GM19467 (cell line): ENCODE data around the gene TOGARAM2.

Experiments used
- ATAC-seq: cut with Tn5 transposase; IDR thresholded peaks from one replicate; pipeline ENCODE4 v1.9.1; 2021; ENCODE audit warnings: mild to moderate bottlenecking, moderate library complexity; ENCODE audit not compliant: unreplicated experiment

Gene TOGARAM2

DNA sequence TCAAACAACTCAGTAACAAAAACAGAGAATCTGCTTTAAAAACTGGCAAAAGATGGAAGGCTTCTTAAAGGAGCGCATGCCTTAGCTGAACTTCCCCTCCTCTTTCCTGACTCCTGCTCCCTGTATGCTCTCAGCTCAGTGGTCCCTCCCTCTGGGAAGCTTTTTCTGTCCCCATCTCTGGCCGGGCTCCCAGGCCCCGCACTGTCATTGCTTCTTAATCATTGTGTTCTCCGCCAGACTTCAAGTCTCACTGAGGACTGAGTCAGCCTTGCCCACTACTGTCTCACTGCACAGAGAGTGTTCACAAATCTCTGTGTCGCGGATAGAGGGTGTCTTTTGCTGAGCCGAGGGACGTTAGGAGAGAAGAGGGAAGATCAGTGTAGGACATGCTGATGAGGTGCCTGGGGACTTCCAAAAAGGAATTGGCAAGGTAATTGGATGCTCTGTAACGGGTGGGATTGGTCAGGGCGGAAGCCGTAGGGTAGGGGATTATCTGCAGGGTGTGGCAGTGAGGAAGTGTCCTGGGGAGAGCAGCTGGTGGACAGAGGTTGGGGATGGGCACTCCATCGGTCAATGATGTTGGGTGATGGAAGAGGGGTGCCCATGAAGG lies 16.2 kb downstream of the TOGARAM2 start:
- ATAC-seq: no peak

DNA sequence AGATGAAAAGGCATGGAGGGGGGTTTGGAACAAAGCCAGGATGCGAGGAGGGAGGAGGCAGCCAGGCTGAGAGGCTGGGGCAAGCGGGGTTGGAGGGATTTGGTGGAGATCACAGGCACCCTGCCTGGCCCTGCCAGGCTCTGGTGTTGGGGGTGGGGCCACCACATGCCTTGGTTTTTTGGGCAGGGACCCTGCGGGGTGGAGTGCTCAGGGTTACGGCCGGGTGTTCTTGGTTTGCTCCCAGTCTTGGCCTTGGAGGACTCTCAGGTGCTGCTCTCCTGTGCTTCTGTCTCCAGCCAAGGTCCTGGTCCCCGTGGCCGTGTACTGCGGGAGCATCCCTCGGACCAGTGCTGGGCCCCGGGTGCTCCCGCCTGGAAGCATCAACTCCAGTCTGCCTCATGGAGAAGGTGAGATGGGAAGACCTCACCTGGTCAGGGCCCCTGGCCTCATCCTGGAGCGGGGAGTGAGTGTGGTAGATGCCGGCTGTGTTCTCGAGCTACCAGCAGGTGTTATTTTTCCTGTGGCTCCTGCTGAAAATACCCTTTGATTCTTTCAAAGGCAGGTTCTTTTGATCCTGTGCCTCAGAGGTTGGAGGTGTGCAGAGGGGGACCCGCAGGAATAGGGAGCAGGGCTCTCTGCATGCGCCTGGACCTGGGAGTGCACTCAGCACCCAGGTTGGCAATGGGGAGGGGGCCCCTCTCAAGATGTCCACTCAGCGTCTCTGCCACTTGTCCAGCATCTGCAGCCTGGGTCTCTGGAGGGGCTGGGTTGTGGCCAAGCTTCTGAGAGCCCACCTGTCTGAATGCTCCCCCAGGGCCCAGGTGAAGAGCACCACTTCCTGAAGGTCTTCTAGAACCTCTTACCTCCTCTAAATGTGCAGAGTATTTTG lies 17.0 kb downstream of the TOGARAM2 start:
- no peak for ATAC-seq

DNA sequence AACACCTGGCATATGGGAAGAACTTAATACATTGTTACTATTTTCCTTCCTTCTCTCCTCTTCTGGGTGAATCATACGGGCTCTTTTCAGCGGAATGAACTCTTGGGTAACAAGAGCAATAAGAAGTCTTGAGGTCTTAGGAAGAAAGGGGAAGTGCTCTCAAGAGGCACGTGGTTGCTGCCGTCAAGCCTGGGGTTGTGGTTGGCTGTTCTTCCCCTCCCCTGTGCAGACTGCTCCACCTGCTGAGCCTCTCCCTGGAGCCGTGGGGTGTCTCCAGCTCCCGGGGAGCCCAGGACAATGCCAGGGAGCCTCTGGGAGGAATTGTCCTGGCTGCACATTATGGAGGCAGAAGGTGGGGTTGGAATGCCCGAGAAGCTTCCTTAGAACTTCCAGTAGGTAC lies 19.4 kb downstream of the TOGARAM2 start:
- peak; percentile 85 for ATAC-seq

DNA sequence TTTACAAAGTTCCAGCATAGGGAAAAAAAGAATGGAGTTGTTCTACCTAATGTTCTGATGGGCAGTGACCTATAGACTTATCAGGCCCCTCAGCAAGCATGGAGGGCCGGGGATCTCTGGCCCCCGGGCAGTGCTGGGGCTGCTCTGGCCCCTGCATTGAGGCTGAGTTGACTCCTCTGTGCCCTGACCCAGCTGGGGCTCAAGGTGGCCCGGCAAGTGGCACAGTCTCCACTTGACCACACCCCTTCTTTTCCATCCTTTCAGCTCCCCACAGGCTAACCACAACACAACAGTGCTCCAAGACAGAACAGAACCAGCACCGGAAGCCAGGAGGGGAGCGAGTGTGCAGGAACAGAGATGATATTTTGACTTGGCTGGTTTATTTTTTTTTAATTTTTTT lies 19.9 kb downstream of the TOGARAM2 start:
- no peak for ATAC-seq

DNA sequence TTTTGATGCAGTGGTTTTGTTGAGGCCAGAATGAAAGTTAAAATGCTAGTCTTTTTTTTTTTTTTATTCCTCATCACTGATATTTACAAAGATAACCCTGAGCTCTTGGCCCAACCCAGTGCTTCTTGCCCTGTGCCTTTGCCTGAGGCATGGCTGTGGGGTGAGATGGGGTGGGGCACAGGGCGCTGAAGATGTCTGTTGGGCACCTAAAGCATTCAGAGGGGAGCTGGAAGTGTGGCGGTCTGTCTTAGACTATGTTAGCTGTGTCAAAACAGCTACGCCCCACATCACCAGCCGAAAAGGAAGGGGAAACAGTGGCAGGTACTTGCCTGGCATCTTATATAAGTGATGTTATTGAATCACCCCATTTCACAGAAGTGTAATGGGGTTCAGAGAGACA lies 20.7 kb downstream of the TOGARAM2 start:
- no peak for ATAC-seq

DNA sequence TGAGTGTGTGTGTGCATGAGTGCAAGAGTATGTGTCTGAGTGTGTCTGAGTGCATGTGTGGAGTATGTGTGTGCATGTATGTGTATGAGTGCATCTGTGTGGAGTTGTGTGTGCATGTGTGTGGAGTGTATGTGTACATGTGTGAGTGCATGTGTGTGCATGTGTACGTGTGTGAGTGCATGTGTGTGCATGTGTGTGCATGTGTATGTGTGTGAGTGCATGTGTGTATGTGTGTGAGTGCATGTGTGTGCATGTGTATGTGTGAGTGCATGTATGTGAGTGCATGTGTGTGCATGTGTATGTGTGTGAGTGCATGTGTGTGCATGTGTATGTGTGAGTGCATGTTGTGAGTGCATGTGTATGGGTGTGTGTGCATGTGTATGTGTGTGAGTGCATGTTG lies 23.7 kb downstream of the TOGARAM2 start:
- ATAC-seq: no peak

DNA sequence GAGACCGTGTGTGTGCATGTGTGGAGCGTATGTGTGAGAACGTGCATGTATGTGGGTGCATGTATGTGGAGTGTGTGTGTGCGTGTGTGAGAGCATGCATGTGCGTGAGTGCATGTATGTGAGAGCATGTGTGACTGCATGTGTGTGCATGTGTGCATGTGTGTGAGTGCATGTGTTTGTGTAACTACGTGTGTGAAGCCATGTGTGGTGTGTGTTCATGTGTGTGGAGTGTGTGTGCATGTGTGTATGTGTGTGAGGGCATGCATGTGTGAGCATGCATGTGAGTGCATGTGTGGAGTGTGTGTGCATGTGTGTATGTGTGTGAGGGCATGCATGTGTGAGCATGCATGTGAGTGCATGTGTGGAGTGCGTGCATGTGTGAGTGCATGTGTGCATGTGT lies 24.2 kb downstream of the TOGARAM2 start:
- ATAC-seq: no peak

DNA sequence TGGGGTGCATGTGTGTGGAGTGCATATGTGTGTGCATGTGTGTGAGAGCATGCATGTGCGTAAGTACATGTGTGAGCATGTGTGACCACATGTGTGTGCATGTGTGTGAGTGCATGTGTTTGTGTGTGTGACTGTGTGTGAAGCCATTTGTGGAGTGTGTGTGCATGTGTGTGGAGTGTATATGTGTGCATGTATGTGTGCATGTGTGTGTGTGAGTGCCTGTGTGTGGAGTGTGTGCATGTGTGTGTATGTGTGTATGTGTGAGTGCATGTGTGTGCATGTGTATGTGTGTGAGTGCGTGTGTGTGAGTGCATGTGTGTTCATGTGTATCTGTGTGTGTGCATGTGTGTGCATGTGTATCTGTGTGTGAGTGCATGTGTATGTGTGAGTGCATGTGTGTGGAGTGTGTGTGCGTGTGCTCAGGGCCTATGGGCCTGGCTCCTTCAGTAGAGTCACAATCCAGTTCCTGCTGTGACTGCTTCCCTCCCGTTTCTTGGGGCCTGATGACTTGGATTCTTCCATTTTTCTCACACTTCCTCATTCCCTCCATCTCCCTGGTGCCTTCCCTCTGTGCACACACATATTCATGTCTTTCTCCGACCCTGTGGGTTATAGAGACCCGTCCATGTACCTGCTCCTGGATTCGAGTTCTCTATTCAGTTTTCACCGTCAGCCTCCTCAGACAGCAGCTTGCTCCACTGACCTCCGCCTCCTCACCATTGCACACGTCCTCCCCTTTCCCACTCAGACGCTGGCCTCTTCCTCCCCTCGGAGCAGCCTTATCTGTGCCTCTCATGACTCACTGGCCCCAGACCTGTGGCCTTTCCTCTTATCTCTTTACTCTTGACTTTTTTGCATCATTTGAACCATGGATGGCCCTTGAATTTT lies 25.2 kb downstream of the TOGARAM2 start:
- ATAC-seq: no peak

DNA sequence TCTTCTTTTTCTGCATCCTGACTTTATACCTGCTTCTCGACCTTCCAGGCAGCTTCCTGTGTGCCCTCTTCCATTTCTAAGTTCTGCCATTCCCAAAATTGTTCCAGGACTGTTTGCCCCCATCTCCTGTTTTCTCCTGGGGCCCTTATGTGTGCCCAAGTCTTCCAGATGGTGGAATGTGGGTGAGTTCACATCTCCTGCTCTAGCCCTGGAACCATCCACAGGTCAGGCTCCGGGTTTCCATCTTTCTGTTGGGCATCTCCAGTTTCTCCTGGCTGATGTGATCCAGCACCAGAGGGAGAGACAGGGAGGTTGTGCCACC lies 25.8 kb downstream of the TOGARAM2 start:
- ATAC-seq: no peak

DNA sequence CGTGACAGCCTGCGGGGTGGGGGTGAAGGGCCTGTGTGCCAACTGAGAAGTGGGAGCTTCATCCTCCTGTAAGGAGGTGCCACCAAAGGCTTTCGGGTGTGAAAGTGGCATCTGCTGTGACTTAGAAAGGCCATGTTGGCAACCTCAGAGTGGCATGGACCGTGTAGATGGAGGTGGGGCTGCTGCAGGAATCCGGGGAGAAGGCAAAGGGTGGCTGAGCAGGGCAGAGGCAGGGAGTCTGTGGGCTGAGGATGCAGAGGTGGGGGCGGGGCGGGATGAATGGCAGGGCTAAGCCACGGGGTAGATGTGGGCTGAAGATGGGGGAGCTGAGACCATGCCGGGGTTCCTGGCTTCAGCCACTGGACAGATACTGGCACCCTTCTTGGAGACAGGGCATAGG lies 28.2 kb downstream of the TOGARAM2 start:
- ATAC-seq: no peak

DNA sequence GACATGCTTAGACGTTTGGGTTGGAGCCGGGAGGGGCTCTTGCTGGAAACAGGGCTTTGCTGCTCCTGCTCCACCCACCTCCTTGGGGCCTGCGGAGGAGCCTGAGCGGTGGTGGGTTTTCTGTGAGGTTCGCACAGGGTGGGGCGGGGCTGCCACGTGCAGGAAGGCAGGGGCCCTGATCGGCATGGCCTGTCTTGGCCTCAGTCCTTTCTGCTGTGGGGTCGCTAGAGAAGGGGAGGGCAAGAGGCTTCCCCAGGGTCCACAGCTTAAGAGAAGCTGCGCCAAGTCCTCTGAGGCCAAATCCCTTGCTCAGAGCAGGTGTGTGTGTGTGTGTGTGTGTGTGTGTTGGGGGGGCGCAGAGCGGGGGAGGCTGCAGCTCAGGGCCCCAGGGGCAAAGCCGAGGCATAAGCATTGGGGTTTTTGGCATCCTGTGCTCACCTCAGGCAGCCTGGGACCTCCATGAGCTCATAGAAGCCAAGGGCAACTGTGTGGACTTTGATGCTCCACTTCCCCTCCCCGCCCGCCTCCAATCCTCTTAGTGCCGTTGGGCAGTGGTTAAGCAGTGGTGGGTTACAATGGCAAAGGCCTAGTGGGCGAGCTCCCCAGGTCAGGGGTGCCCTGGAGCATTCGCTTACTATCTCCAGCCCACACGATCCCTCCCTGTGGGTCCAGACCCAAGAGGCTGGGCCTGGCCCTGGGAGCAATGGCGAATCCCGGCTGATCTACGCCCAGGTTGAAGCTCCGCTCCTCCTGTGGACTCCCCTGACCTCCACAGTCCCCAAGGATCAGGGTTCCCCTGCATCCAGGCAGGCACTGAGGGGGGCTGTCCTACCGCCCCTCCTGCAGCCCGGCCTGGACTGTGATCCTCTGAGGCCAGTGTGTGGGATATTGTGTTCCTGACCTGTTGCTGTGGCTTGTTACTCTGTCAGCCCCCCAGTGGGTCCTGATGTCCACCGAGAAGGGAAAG lies 28.9 kb downstream of the TOGARAM2 start:
- no peak for ATAC-seq

DNA sequence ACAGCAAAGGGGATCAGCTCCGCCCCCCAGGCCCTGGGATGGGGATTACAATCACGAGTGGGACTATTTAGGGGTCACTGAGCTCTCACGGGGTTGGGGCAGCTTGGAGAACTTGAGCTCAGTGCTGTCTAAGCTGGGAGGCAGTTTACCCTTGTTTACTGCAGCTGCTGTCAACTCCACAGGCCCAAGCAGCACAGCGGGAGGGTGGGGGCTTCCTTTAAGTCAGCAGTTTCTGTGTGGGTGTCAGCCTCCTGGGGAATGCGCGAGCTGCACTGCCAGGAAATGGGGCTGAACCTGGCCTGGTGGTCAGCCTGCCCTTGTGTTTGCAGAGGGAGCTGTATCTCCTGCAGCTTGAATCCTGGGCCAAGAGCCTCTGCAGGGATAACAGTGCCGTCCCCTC lies 29.8 kb downstream of the TOGARAM2 start:
- ATAC-seq: no peak

DNA sequence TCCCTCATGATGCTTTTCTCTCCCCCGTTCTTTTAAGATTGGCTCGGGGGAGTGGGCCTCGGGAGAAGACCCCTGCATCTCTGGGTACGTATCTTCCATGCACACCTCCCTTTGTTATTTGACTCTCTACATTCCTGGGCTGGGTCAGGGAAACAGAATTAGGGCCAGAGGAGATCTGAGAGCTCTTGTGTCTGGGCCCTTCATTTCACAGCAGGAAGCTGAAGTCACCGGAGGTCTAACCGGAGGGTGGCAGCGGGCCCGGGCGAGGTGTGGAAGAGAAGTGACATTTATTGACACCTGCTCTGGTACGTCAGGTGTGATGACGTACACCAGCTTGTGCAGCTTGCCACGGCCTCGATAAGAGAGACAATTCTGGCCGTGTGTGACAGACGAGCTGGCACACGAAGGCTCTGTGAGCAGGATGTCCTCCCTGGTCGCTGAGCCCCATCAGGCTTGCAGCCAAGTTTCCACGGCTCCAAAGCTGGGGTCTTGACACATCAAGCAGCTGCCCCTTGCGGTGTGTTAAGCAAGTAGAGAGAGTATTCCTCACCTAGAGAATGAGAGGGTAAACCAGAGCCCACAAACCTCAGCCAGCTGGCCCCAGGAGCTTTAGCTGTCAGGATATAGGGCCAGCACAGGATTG lies 30.4 kb downstream of the TOGARAM2 start:
- no peak for ATAC-seq

DNA sequence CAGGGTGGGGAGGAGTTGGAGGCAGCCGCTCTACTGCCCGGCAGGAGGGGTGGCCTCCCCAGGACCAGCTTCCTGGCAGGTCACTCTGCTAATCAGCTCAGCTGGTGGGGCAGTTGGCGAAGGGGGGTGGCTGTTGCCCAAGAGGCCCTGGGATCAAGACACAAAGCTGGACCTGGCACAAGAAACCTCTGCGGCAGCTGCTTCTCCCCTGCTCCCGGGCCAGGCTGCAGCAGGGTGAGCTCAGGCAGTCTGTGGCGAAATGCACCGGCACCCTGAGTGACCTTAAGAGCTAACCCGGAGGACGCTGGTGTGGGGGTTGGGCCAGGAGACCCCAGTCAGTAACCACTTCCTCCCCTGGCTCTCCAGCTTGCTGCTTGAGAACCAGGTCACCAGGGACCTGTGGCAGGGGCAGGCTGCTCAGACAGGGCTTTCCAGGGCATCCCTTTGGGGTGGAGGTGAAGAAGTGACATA lies 31.1 kb downstream of the TOGARAM2 start:
- ATAC-seq: no peak

DNA sequence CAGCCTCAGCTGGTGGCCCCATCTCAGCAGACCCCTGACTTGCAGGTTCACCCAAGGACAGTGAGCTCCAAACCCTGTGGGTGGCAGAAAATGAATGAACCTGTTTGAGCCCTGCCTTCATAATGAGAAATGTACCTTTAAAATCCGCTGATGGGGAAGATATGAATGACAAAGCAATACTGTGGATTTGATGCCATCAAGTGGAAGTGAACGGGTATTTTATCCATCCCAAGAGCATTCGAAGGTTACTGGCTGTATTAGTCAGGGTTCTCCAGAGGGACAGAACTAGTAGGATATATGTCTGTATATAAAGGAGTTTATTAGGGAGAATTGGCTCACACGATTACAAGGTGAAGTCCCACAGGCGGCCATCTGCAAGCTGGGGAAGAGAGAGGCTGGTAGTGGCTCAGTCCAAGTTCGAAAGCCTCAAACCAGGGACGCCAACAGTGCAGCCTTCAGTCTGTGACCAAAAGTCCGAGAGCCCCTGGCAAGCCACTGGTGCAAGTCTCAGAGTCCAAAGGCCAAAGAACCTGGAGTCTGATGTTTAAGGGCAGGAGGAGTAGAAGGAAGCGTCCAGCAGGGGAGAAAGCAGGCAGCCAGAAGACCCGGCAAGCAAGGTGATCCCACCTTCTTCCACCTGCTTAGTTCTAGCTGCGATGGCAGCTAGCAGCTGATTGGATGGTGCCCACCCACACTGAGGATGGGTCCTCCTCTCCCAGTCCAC lies 32.1 kb downstream of the TOGARAM2 start:
- ATAC-seq: no peak

DNA sequence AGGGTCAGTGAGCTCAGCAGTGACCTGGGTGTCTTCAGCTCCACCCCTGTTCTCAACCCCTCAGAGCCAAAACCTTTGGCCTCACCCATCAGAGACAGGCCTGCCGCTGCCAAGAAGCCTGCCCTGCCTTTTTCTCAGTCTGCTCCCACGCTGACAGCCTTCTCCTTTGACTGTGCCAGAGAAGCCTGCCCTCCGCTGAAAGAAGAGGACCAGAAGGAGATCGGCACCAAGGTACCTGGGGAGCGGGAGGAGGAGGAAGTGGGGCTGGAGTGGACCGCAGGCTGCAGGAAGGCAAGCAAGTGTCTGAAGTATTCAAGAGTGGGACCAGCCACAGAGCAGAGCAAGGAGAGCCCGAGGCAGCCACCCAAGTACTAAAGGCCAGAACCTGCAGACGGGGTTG lies 33.2 kb downstream of the TOGARAM2 start:
- no peak for ATAC-seq

DNA sequence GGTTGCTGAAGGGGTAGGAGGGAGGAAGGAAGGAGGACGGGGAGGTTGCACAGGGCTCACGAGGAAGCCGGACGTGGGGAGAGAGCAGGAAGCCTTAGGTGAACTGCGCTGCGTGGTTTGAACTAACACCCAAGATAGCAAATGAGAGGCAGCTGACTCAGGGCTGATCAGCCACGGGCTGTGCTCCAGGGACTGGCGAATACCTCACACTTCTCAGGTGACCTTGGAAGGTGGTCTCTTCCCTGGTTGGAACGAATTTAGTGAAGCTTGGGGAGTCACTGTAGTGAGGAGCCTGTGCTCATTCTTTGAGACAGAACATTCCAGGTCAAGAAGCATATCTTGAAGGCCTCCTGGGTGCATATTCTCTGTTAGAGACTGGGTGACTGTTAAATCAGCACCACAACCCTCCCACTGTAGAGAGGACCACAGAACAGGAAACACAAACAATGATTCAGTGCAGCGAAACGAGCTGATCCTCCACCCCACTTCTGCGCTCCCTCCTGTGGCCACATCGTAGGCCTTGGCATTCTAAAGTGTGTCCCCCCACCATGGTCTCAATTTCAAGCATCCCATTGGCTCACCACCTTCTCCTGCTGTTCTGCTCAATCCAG lies 33.8 kb downstream of the TOGARAM2 start:
- ATAC-seq: no peak

DNA sequence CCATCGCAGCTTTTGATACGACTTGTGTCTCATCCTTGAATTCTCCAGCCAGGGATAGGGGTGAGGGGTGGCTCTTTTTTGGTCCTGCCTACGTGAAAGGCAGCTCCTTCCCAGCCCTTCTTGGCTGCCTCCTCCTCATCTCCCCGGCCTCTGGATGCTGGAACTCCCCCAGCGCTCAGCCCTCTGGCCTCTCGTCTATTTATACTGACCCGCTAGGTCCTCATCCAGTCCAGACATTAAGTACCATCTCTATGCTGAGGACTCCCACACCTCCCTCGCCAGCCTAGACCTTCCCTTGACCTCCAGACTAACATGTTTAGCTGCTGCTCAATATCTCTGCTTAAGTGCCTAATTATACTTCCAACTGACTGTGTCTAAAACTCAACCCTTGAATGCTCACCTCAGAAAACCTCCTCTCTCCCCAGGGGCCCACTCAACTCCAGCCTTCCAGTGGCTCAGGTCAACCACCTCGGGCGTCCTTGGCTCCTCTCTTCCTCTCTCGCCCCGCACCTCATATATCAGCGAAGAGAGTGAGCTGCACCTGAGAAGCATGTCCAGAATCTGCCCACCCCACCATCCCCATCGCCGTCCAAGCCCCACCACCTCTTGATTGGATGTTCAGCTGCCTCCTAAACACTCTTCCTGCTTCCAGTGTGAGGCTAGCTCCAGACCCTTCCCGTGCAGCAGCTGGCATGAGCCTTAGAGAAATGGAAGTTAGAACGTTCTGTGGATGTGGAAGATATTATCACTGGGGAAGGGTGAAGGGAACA lies 34.8 kb downstream of the TOGARAM2 start:
- no peak for ATAC-seq
